WTC11 (cell line): ENCODE data around the gene FMC1. TPM values are rescaled to one million over a fixed set of nuclear protein-coding genes. Genes with fewer than 3 reads are reported as not detected.
A peak's percentile ranks its signal among the peaks of the same experiment; 100 is the strongest.

Experiments
- ATAC-seq: fragments of 200-7000 bp; cut with Tn5 transposase; 2 replicates; pipeline ENCODE4 v1.10.0; 2021; ENCODE audit warnings: mild to moderate bottlenecking, moderate library complexity
- CTCF ChIA-PET: fragments of 300-600 bp; sonication (Branson Sonifier 250); formaldehyde crosslinking; loops from one replicate; lab custom pipeline; 2021; ENCODE audit warnings: antibody characterized with exemption; lab: Charles Lee
- POLR2A ChIA-PET: fragments of 350-600 bp; sonication (Branson Sonifier 250); formaldehyde crosslinking; loops from one replicate; lab custom pipeline; 2021; ENCODE audit warnings: antibody characterized with exemption; lab: Charles Lee
- DNase-seq: peaks from one replicate; pipeline ENCODE4 v3.0.0; 2021; ENCODE audit warnings: low spot score
- H3K27ac Mint-ChIP-seq: 2 replicates; pipeline ENCODE4 v1.8.0; 2021; ENCODE audit warnings: mixed read lengths
- H3K27me3 Mint-ChIP-seq: 2 replicates; pipeline ENCODE4 v1.8.0; 2021; ENCODE audit warnings: low read depth, mild to moderate bottlenecking, moderate library complexity, mixed read lengths
- H3K36me3 Mint-ChIP-seq: 2 replicates; pipeline ENCODE4 v1.8.0; 2021; ENCODE audit warnings: mixed read lengths
- H3K4me1 Mint-ChIP-seq: 2 replicates; pipeline ENCODE4 v1.8.0; 2022; ENCODE audit warnings: mixed read lengths
- H3K4me3 Mint-ChIP-seq: 2 replicates; pipeline ENCODE4 v1.8.0; 2021; ENCODE audit warnings: mild to moderate bottlenecking, moderate library complexity, mixed read lengths
- H3K9me3 Mint-ChIP-seq: 2 replicates; pipeline ENCODE4 v1.8.0; 2021; ENCODE audit warnings: mixed read lengths
- AR ChIP-seq: fragments of 250-450 bp; sonication (Bioruptor Pico); IDR thresholded peaks from 2 replicates; pipeline ENCODE4 v1.9.0; 2021; ENCODE audit warnings: mild to moderate bottlenecking
- ATF1 ChIP-seq: sonication (generic); formaldehyde crosslinking; IDR thresholded peaks from 2 replicates; pipeline ENCODE4 v1.8.1; 2023; ENCODE audit warnings: mild to moderate bottlenecking, moderate library complexity, missing genetic modification reagents
- CBFB ChIP-seq: sonication (generic); formaldehyde crosslinking; IDR thresholded peaks from 2 replicates; pipeline ENCODE4 v1.8.1; 2022; ENCODE audit warnings: mild to moderate bottlenecking, low read depth, missing genetic modification reagents
- CDX4 ChIP-seq: fragments of 250-450 bp; sonication (Bioruptor Pico); IDR thresholded peaks from 2 replicates; pipeline ENCODE4 v1.9.0; 2021; ENCODE audit warnings: moderate library complexity, mild to moderate bottlenecking, inconsistent platforms, borderline replicate concordance
- FOXP4 ChIP-seq: sonication (generic); formaldehyde crosslinking; IDR thresholded peaks from 2 replicates; pipeline ENCODE4 v1.8.0; 2022; ENCODE audit warnings: mild to moderate bottlenecking, missing genetic modification reagents
- NFYB ChIP-seq: sonication (generic); formaldehyde crosslinking; conservative IDR thresholded peaks from 2 replicates; pipeline ENCODE4 v1.8.0; 2022; ENCODE audit warnings: low read depth, missing genetic modification reagents
- NR1H2 ChIP-seq: sonication (generic); formaldehyde crosslinking; IDR thresholded peaks from 2 replicates; pipeline ENCODE4 v1.9.0; 2021; ENCODE audit warnings: mild to moderate bottlenecking, moderate library complexity, missing genetic modification reagents
- OVOL2 ChIP-seq: fragments of 250-450 bp; sonication (Bioruptor Pico); IDR thresholded peaks from 2 replicates; pipeline ENCODE4 v1.9.0; 2021; ENCODE audit warnings: mild to moderate bottlenecking, borderline replicate concordance
- PRDM15 ChIP-seq: sonication (generic); formaldehyde crosslinking; IDR thresholded peaks from 2 replicates; pipeline ENCODE4 v1.8.0; 2022; ENCODE audit warnings: missing genetic modification reagents
- PRRX2 ChIP-seq: fragments of 250-450 bp; sonication (Bioruptor Pico); IDR thresholded peaks from 2 replicates; pipeline ENCODE4 v1.8.0; 2021; ENCODE audit warnings: mild to moderate bottlenecking
- SMAD4 ChIP-seq: sonication (generic); formaldehyde crosslinking; IDR thresholded peaks from 2 replicates; pipeline ENCODE4 v1.8.0; 2022; ENCODE audit warnings: mild to moderate bottlenecking, missing genetic modification reagents
- SOX15 ChIP-seq: fragments of 250-450 bp; sonication (Bioruptor Pico); IDR thresholded peaks from 2 replicates; pipeline ENCODE4 v1.9.0; 2021; ENCODE audit warnings: mild to moderate bottlenecking
- STAT6 ChIP-seq: sonication (generic); formaldehyde crosslinking; conservative IDR thresholded peaks from 2 replicates; pipeline ENCODE4 v1.8.1; 2023; ENCODE audit warnings: mild to moderate bottlenecking, low read depth, missing genetic modification reagents, moderate library complexity
- TEAD1 ChIP-seq: sonication (generic); formaldehyde crosslinking; IDR thresholded peaks from 2 replicates; pipeline ENCODE4 v1.8.0; 2022; ENCODE audit warnings: mild to moderate bottlenecking, missing genetic modification reagents
- TP53 ChIP-seq: sonication (generic); formaldehyde crosslinking; IDR thresholded peaks from 2 replicates; pipeline ENCODE4 v1.8.1; 2023; ENCODE audit warnings: mild to moderate bottlenecking, missing genetic modification reagents
- ZNF281 ChIP-seq: sonication (generic); formaldehyde crosslinking; IDR thresholded peaks from 2 replicates; pipeline ENCODE4 v1.8.0; 2023; ENCODE audit warnings: mild to moderate bottlenecking, missing genetic modification reagents
- ZNF671 ChIP-seq: fragments of 250-450 bp; sonication (Bioruptor Pico); IDR thresholded peaks from 2 replicates; pipeline ENCODE4 v1.8.0; 2021; ENCODE audit warnings: mild to moderate bottlenecking
- total RNA-seq: library from RNA; stranded (reverse); gene quantifications from 3 replicates; pipeline ENCODE4 v1.2.3, GENCODE V29; 2021

The FMC1 gene
- total RNA-seq, 1 experiment from 2014 or later, result 16.3 TPM

GRCh38 chr7:139362302-139362701 is 21.2 kb downstream of the FMC1 start:
- POLR2A ChIA-PET, result no interaction called here
- Mint-ChIP-seq H3K4me1 (peaks cover 26% of the 10 kb centered on the region), H3K4me3 (peak overlapping the region; percentile 81), H3K36me3 (peaks cover 10% of the 10 kb centered on the region), H3K9me3 (no peaks in the 10 kb centered on the region), H3K27me3 (no peaks in the 10 kb centered on the region), H3K27ac (no peak overlapping the region; the same call in 1 of the 2 replicates)
- CTCF ChIA-PET, result no interaction called here
- TF ChIP-seq NFYB (no peak), ATF1 (no peak), TEAD1 (CRISPR knock-in tag) (no peak), NR1H2 (CRISPR knock-in tag) (no peak), PRRX2 (no peak), PRDM15 (no peak), AR (CRISPR knock-in tag) (no peak), CBFB (CRISPR knock-in tag) (no peak), CDX4 (CRISPR knock-in tag) (no peak), SMAD4 (CRISPR knock-in tag) (no peak), SOX15 (CRISPR knock-in tag) (no peak), ZNF281 (CRISPR knock-in tag) (no peak), OVOL2 (no peak), STAT6 (CRISPR knock-in tag) (no peak), FOXP4 (CRISPR knock-in tag) (no peak), TP53 (CRISPR knock-in tag) (no peak), ZNF671 (CRISPR knock-in tag) (no peak)
- DNase-seq (no peak), ATAC-seq (no peak)
